ENCODE measurements around the gene ADAM30. TPM values are rescaled to one million over a fixed set of nuclear protein-coding genes. Genes with fewer than 3 reads are reported as not detected.

ADAM30 gene
- total and polyA plus RNA-seq, 5 donors from 2014 or later = not detected

DNA sequence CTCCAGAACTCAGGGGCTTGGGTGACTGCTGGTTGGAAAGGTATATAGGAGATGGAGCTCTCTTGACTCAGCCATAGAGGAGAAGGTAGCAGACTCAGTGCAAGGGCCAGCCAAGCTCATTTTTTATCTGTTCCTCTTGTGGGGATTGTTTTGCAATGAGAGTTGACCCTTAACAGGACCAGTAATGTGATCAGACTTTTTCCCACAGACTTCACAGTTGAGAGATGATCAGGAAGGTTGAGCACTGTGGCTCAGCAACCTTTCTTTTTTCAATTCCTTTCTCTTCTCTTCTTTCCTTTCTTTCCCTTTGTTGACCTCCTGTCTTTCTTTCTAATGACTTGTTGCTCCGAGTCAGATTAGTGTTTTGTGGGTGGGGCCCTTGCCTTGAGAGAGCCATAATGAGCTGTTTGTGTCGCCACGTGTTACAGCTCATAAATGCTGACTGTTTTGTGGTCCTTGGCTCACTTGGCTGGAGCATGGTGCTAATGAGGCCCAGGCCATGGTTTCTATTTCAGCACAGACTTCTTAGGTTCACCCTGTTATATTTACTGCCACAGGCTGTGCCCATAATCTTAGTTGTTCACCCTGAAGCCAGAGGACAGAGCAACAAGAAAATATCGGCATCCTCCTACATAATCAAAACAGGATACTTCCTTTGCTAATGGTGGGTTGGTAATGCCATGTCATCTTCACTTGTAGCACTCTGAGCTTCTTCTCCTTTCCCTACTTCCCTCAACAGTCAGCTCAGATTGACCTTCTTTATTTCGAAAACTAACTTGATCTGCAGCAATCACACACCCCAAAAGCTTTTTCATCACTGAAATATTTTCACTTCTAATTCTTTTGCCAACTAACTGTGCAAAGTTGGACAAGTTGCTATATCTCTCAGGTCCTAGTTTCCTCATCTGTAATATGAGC, 13.9 kb downstream of the ADAM30 start:
- no peaks in the 10 kb centered on the region for H3K36me3 ChIP-seq (ENCODE audit: control insufficient read depth, insufficient read depth, low read length)
- H3K4me1 ChIP-seq (ENCODE audit: control insufficient read depth, insufficient read depth, low read length, poor library complexity, severe bottlenecking) = no peaks in the 10 kb centered on the region
- no peaks in the 10 kb centered on the region for H3K9me3 ChIP-seq (ENCODE audit: control insufficient read depth in 2 of 2, low read length in 2 of 2)
- no peak overlapping the region for H3K27ac ChIP-seq (ENCODE audit: insufficient read depth, low read length, poor library complexity, severe bottlenecking)
- DNase-seq (no peak), ATAC-seq (ENCODE audit: low read depth in 2 of 2) (no peak)
- no peaks in the 10 kb centered on the region for H3K36me3 Mint-ChIP-seq
- H3K27me3 ChIP-seq (ENCODE audit: control insufficient read depth, insufficient read depth, low read length) = peaks cover 23% of the 10 kb centered on the region
- H3K4me3 ChIP-seq (ENCODE audit: low read depth, low read length) = no peak overlapping the region
- no peak overlapping the region for H3K27ac Mint-ChIP-seq
- no peaks in the 10 kb centered on the region for H3K4me1 Mint-ChIP-seq
- H3K4me3 Mint-ChIP-seq = no peak overlapping the region
- peaks cover 0 to 5% (median 0%) of the 10 kb centered on the region in 7 donors for H3K9me3 Mint-ChIP-seq
- H3K27me3 Mint-ChIP-seq = peaks cover 12% of the 10 kb centered on the region

DNA sequence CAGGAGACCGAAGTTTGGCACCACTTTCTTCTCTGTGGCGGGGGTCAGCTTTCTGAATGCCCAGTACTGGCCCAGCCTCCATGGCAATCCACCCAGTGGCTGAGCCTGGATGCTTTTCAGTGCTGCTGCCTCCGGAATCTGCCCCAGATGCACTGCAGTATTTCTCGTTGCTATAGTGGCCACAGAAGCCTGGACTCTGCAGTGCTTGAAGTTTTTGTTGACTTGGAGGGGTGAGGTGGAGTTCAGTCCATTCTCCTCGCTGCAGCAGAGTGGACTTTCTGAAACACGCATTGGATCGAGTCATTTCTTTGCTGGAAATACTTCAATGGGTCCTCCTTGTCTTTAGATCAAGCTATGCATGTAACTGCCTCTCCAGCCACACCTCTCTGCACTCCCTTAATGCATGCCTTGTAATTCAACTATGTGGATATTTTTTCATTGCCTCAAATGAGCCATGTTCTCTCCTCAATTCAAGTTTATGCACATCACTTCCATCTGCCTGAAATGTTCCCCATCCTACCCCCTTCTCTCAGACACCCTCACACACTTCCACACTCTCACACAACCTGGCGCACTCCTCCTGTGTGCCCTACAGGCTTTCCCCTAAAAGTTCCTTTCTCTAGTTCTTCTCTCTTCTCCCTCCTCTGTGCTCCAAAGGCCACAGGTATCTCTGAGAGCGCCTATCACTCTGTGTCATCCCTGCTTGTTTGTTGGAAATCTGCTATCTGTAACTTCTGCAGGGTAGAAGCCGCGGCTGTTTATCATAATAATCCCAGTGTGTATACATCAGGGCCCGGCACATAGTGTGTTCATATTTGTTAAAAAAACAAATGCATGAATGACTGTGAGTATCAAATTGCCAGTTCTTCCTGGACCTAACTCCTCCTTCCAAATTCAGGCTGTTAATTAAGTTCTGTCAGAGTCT, 16.5 kb downstream of the ADAM30 start:
- no peaks in the 10 kb centered on the region for H3K36me3 Mint-ChIP-seq

DNA sequence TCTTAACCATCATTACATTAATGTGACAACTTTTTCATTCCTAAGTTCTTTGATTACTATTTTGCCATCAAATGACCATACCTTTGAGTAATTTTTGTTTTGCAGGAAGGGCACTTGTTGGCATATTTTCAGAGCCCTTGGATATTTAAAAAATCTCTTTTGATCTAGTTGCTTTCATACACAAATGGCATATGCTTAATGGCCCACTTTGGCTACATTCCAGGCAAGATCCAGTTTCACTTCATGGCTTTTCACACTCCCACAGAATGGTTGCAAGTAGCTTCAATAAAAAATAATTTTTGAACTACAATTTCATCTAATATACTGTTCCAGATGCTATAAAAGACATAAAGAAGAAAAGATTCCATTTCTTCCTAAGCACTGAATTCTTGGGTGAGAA, 18.1 kb downstream of the ADAM30 start:
- Histone ChIP-seq H3K4me3 (ENCODE audit: low read depth, low read length) (no peak overlapping the region), H3K27ac (ENCODE audit: insufficient read depth, low read length, poor library complexity, severe bottlenecking) (no peak overlapping the region), H3K27me3 (ENCODE audit: control insufficient read depth, insufficient read depth, low read length) (peaks cover 16% of the 10 kb centered on the region), H3K4me1 (ENCODE audit: control insufficient read depth, insufficient read depth, low read length, poor library complexity, severe bottlenecking) (no peaks in the 10 kb centered on the region), H3K9me3 (ENCODE audit: control insufficient read depth in 2 of 2, low read length in 2 of 2) (no peaks in the 10 kb centered on the region), H3K36me3 (ENCODE audit: control insufficient read depth, insufficient read depth, low read length) (no peaks in the 10 kb centered on the region)
- no peaks in the 10 kb centered on the region for H3K36me3 Mint-ChIP-seq
- no peak overlapping the region for H3K4me3 Mint-ChIP-seq
- DNase-seq (no peak), ATAC-seq (ENCODE audit: low read depth in 2 of 2) (no peak)
- H3K27ac Mint-ChIP-seq = no peak overlapping the region
- peaks cover 0 to 6% (median 0%) of the 10 kb centered on the region in 7 donors for H3K9me3 Mint-ChIP-seq
- no peaks in the 10 kb centered on the region for H3K4me1 Mint-ChIP-seq
- H3K27me3 Mint-ChIP-seq = peaks cover 14% of the 10 kb centered on the region

More for the DNA sequence above, 16.5 kb downstream of the ADAM30 start:
- no peak for ATAC-seq (ENCODE audit: low read depth in 2 of 2)
- no peak overlapping the region for H3K4me3 ChIP-seq (ENCODE audit: low read depth, low read length)
- peaks cover 20% of the 10 kb centered on the region for H3K27me3 ChIP-seq (ENCODE audit: control insufficient read depth, insufficient read depth, low read length)
- Mint-ChIP-seq H3K27me3 (peaks cover 4% of the 10 kb centered on the region), H3K9me3 (peaks cover 0 to 5% (median 0%) of the 10 kb centered on the region in 7 donors), H3K27ac (no peak overlapping the region), H3K4me1 (no peaks in the 10 kb centered on the region), H3K4me3 (no peak overlapping the region)
- H3K9me3 ChIP-seq (ENCODE audit: control insufficient read depth in 2 of 2, low read length in 2 of 2) = no peaks in the 10 kb centered on the region
- no peak overlapping the region for H3K27ac ChIP-seq (ENCODE audit: insufficient read depth, low read length, poor library complexity, severe bottlenecking)
- H3K4me1 ChIP-seq (ENCODE audit: control insufficient read depth, insufficient read depth, low read length, poor library complexity, severe bottlenecking) = no peaks in the 10 kb centered on the region
- no peak for DNase-seq
- H3K36me3 ChIP-seq (ENCODE audit: control insufficient read depth, insufficient read depth, low read length) = no peaks in the 10 kb centered on the region

DNA sequence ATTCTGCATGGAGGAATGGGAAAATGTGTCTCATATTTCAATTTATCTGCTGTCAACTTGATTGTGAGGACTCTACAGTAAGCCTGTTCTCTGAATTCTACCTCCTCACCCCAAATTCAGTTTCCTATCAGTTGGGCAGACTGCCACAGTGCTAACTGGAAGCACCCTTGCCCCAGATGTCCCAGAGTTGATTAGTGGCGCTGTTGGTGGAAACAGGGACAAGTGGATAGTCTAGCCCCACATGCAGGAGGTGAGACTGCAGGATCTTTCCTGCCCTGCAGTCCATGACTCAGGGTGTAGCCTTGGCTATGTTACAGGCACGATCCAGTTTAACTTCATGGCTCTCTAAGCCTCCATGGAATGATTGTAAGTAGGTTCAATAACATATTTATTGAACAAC, 22.1 kb downstream of the ADAM30 start:
- no peak overlapping the region for H3K27ac ChIP-seq (ENCODE audit: insufficient read depth, low read length, poor library complexity, severe bottlenecking)
- no peaks in the 10 kb centered on the region for H3K36me3 Mint-ChIP-seq
- H3K27ac Mint-ChIP-seq = no peak overlapping the region
- peaks cover 0 to 4% (median 0%) of the 10 kb centered on the region in 7 donors for H3K9me3 Mint-ChIP-seq
- H3K27me3 Mint-ChIP-seq = peaks cover 38% of the 10 kb centered on the region
- ATAC-seq (ENCODE audit: low read depth in 2 of 2) (no peak), DNase-seq (no peak)
- H3K4me1 Mint-ChIP-seq = no peaks in the 10 kb centered on the region
- no peaks in the 10 kb centered on the region for H3K9me3 ChIP-seq (ENCODE audit: control insufficient read depth in 2 of 2, low read length in 2 of 2)
- H3K4me1 ChIP-seq (ENCODE audit: control insufficient read depth, insufficient read depth, low read length, poor library complexity, severe bottlenecking) = no peaks in the 10 kb centered on the region
- no peak overlapping the region for H3K4me3 Mint-ChIP-seq
- H3K27me3 ChIP-seq (ENCODE audit: control insufficient read depth, insufficient read depth, low read length) = peaks cover 4% of the 10 kb centered on the region
- no peaks in the 10 kb centered on the region for H3K36me3 ChIP-seq (ENCODE audit: control insufficient read depth, insufficient read depth, low read length)
- no peak overlapping the region for H3K4me3 ChIP-seq (ENCODE audit: low read depth, low read length)

DNA sequence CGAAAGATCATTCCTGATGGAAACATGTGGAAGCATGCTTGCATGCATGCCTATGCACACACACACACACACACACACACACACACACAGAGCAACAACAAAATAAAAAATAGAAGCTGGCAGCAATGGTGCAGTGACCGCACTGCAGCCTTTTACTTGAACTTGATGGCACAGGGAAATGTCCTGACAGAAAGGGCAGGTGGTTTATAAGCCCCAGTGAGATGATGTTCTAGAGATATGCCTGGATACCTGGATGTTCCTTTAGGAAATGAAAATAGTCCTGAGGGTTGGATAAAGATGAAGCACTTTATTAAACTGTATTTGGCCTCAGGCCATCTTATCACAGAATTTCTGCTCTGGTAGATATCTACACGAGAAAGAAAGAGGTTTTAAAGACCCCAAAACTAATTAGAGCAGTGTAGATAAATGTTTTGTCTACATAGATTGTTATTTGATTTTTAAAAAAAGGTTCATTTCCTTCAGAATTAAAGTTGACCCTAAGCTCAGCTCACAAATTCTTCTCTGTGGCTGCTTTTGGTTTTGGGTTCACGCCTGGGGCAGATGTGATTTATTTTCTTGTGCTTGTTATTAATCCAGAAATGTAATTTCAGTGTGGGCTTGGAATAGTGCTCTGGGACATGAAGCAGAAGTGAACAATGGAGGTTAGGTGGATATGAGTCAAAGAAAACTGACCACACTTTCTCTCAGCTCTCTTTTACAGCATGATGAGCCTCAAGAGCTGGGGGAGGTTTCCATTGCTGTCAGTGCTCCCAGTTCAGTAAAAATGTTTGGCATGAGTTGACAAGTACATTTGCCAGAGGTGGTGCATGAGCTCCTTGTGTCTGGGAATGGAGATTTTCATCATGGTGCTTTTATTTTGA, 22.9 kb downstream of the ADAM30 start:
- Histone ChIP-seq H3K4me1 (ENCODE audit: control insufficient read depth, insufficient read depth, low read length, poor library complexity, severe bottlenecking) (no peaks in the 10 kb centered on the region), H3K9me3 (ENCODE audit: control insufficient read depth in 2 of 2, low read length in 2 of 2) (no peaks in the 10 kb centered on the region), H3K27ac (ENCODE audit: insufficient read depth, low read length, poor library complexity, severe bottlenecking) (no peak overlapping the region), H3K36me3 (ENCODE audit: control insufficient read depth, insufficient read depth, low read length) (no peaks in the 10 kb centered on the region), H3K27me3 (ENCODE audit: control insufficient read depth, insufficient read depth, low read length) (peaks cover 4% of the 10 kb centered on the region), H3K4me3 (ENCODE audit: low read depth, low read length) (no peak overlapping the region)
- peaks cover 45% of the 10 kb centered on the region for H3K27me3 Mint-ChIP-seq
- peaks cover 0 to 2% (median 0%) of the 10 kb centered on the region in 7 donors for H3K9me3 Mint-ChIP-seq
- H3K4me1 Mint-ChIP-seq = no peaks in the 10 kb centered on the region
- ATAC-seq (ENCODE audit: low read depth in 2 of 2) (no peak), DNase-seq (no peak)
- no peak overlapping the region for H3K27ac Mint-ChIP-seq
- H3K4me3 Mint-ChIP-seq = no peak overlapping the region
- H3K36me3 Mint-ChIP-seq = no peaks in the 10 kb centered on the region

DNA sequence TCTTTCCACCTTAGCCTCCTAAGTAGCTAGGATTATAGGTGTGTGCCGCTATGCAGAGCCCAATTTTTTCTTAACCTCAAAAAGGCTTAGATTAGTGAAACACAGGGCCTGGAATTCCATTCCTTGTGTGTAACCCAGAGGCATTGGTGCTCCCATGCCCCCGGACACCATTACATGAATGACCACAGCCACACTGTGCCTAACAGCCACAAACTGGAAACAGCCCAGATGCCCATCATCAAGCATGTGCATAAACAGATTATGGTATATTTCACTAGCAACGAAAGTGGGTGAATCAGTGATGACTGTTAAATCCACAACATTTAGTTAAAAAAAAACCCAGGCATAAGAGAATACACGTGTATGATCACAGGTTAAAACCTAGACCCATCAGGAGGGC, 24.4 kb downstream of the ADAM30 start:
- H3K4me3 Mint-ChIP-seq = no peak overlapping the region
- no peaks in the 10 kb centered on the region for H3K36me3 Mint-ChIP-seq
- DNase-seq (no peak), ATAC-seq (ENCODE audit: low read depth in 2 of 2) (no peak)
- Histone ChIP-seq H3K4me3 (ENCODE audit: low read depth, low read length) (no peak overlapping the region), H3K27ac (ENCODE audit: insufficient read depth, low read length, poor library complexity, severe bottlenecking) (no peak overlapping the region), H3K4me1 (ENCODE audit: control insufficient read depth, insufficient read depth, low read length, poor library complexity, severe bottlenecking) (no peaks in the 10 kb centered on the region), H3K36me3 (ENCODE audit: control insufficient read depth, insufficient read depth, low read length) (no peaks in the 10 kb centered on the region), H3K9me3 (ENCODE audit: control insufficient read depth in 2 of 2, low read length in 2 of 2) (no peaks in the 10 kb centered on the region), H3K27me3 (ENCODE audit: control insufficient read depth, insufficient read depth, low read length) (no peaks in the 10 kb centered on the region)
- H3K27ac Mint-ChIP-seq = no peak overlapping the region
- H3K27me3 Mint-ChIP-seq = peaks cover 51% of the 10 kb centered on the region
- H3K4me1 Mint-ChIP-seq = no peaks in the 10 kb centered on the region
- peaks cover 0 to 2% (median 0%) of the 10 kb centered on the region in 7 donors for H3K9me3 Mint-ChIP-seq

DNA sequence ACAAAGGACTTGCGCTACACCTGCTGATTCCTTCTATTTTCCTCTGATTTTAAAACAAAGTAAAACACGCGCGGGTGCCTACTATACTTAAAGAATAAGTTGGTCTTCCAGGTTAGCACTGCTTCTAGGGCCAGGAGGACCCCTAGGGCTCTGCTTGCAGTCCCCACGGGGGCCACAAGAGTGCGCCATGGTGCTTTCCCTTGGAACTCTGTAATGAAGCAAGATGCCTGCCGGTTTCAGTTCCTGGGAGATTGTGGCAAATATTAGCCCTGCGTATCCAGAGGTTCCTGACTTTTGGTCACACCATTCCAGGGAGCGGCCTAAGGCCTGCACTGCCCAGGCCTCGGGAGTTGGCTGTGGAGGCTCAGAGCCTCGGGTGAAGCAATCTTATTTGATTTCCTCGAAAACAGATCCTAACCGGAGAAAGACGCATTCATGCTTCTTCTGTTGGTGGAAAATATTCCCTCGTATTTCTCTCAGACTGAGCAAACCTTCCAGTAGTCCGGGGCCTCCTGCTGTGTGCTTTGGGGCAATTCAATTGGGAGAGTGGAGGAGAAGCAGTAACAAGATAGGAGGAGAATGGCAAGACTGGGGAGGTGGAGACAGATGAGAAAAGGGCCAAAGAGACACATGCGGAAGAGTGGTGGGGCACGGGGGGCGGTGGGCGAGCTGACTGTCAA, 25.3 kb downstream of the ADAM30 start:
- peaks cover 0 to 2% (median 0%) of the 10 kb centered on the region in 7 donors for H3K9me3 Mint-ChIP-seq
- Histone ChIP-seq H3K27ac (ENCODE audit: insufficient read depth, low read length, poor library complexity, severe bottlenecking) (no peak overlapping the region), H3K27me3 (ENCODE audit: control insufficient read depth, insufficient read depth, low read length) (no peaks in the 10 kb centered on the region), H3K36me3 (ENCODE audit: control insufficient read depth, insufficient read depth, low read length) (no peaks in the 10 kb centered on the region), H3K4me3 (ENCODE audit: low read depth, low read length) (no peak overlapping the region), H3K9me3 (ENCODE audit: control insufficient read depth in 2 of 2, low read length in 2 of 2) (no peaks in the 10 kb centered on the region), H3K4me1 (ENCODE audit: control insufficient read depth, insufficient read depth, low read length, poor library complexity, severe bottlenecking) (no peaks in the 10 kb centered on the region)
- H3K36me3 Mint-ChIP-seq = no peaks in the 10 kb centered on the region
- H3K27me3 Mint-ChIP-seq = peaks cover 59% of the 10 kb centered on the region
- no peak overlapping the region for H3K27ac Mint-ChIP-seq
- H3K4me3 Mint-ChIP-seq = no peak overlapping the region
- no peaks in the 10 kb centered on the region for H3K4me1 Mint-ChIP-seq
- no peak for ATAC-seq (ENCODE audit: low read depth in 2 of 2)
- peak; percentile 5 to 66 (median 16) for DNase-seq
